ENCODE measurements around the gene TMEM52B.

The TMEM52B gene

GRCh38 chr12:10189653-10190052 is 10.8 kb downstream of the TMEM52B start:
- DNase-seq (ENCODE audit: extremely low spot score): no peak
- TF ChIP-seq SUZ12 (IDR thresholded peaks at IDR 0.05): no peak
- no peak for TF ChIP-seq BHLHE40 (IDR thresholded peaks at IDR 0.05; ENCODE audit: borderline replicate concordance)
- TF ChIP-seq ARNT (IDR thresholded peaks at IDR 0.05): no peak
- no peak for TF ChIP-seq CTBP1 (IDR thresholded peaks at IDR 0.05; ENCODE audit: borderline replicate concordance)
- no peak for TF ChIP-seq L3MBTL2 (conservative IDR thresholded peaks at IDR 0.05)
- TF ChIP-seq FOXA1 (IDR thresholded peaks at IDR 0.05): no peak
- no peak for TF ChIP-seq NFRKB (IDR thresholded peaks at IDR 0.05)
- TF ChIP-seq ELF4 (IDR thresholded peaks at IDR 0.05): no peak
- TF ChIP-seq SP1 (IDR thresholded peaks at IDR 0.05): no peak
- TF ChIP-seq FOXM1 (IDR thresholded peaks at IDR 0.05; ENCODE audit: borderline replicate concordance): no peak
- no peak for TF ChIP-seq TARDBP (IDR thresholded peaks at IDR 0.05)
- TF ChIP-seq HDGF (IDR thresholded peaks at IDR 0.05; ENCODE audit: borderline replicate concordance): no peak
- no peak for TF ChIP-seq ZNF384 (IDR thresholded peaks at IDR 0.05)
- TF ChIP-seq PKNOX1 (IDR thresholded peaks at IDR 0.05): no peak
- no peak for TF ChIP-seq LEF1 (IDR thresholded peaks at IDR 0.05; ENCODE audit: borderline replicate concordance)
- CTCF ChIA-PET: interaction anchor here (0.9 to 1.0 kb wide), 2 partner anchors 36 to 37 kb away, joined by 3 to 5 read pairs; no protein-coding TSS in a partner anchor
- POLR2A ChIA-PET: no interaction called here

DNA sequence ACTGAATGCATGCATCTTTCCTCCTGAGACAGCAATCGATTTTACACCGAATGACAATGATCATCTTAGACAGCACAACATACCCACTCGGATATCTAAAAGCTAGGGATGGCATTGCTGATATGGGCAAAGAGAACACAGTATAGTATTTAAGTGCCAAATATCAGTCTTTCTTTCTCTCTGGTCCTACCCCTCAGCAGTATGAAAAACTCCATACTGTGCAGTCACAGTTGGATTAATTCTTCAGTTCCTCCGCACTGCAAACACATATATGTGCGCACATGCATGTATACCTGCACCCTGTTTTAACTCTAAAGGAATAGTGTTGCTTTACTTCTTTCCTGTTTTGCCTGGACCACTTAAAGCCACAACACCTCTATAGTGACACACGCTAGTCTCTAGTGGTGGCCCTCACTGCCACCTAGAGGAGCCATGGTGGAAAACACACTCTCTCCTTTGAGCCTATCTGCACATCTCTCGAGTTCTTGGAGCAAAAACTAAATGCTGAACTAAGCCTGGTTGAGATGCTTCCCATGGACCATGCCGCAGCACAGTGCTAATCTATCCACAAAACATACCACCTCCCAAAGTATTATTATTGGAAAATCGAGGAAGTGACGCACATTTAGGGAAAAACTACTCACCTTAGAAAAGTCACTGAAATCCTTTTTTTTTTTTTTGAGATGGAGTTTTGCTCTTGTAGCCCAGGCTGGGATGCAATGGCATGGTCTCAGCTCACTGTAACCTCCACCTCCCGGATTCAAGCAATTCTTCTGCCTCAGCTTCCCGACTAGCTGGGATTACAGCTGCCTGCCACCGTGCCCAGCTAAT is 11.9 kb downstream of the TMEM52B start:
- ChIA-PET POLR2A (no interaction called here), CTCF (interaction anchor here (0.7 to 1.3 kb wide), 3 partner anchors 37 to 467 kb away, joined by 4 to 5 read pairs (median 5); no protein-coding TSS in a partner anchor)
- peak; percentile 74 for DNase-seq (ENCODE audit: extremely low spot score)
- no peak for TF ChIP-seq TARDBP (IDR thresholded peaks at IDR 0.05)
- TF ChIP-seq CTBP1 (IDR thresholded peaks at IDR 0.05; ENCODE audit: borderline replicate concordance): no peak
- no peak for TF ChIP-seq SP1 (IDR thresholded peaks at IDR 0.05)
- no peak for TF ChIP-seq FOXK2 (IDR thresholded peaks at IDR 0.05)
- TF ChIP-seq FOXM1 (IDR thresholded peaks at IDR 0.05; ENCODE audit: borderline replicate concordance): no peak
- TF ChIP-seq FOXA1 (IDR thresholded peaks at IDR 0.05): no peak
- no peak for TF ChIP-seq HDGF (IDR thresholded peaks at IDR 0.05; ENCODE audit: borderline replicate concordance)
- no peak for TF ChIP-seq L3MBTL2 (conservative IDR thresholded peaks at IDR 0.05)
- no peak for TF ChIP-seq ZNF384 (IDR thresholded peaks at IDR 0.05)
- TF ChIP-seq ARNT (IDR thresholded peaks at IDR 0.05): no peak
- TF ChIP-seq BHLHE40 (IDR thresholded peaks at IDR 0.05; ENCODE audit: borderline replicate concordance): no peak
- TF ChIP-seq NFRKB (IDR thresholded peaks at IDR 0.05): no peak
- no peak for TF ChIP-seq SUZ12 (IDR thresholded peaks at IDR 0.05)
- TF ChIP-seq PKNOX1 (IDR thresholded peaks at IDR 0.05): no peak
- TF ChIP-seq ELF4 (IDR thresholded peaks at IDR 0.05): no peak
- no peak for TF ChIP-seq LEF1 (IDR thresholded peaks at IDR 0.05; ENCODE audit: borderline replicate concordance)

GRCh38 chr12:10191865-10192264 is 13.0 kb downstream of the TMEM52B start:
- DNase-seq (ENCODE audit: extremely low spot score): no peak
- TF ChIP-seq CTBP1 (IDR thresholded peaks at IDR 0.05; ENCODE audit: borderline replicate concordance) (no peak), ZNF384 (IDR thresholded peaks at IDR 0.05) (no peak), TARDBP (IDR thresholded peaks at IDR 0.05) (no peak), BHLHE40 (IDR thresholded peaks at IDR 0.05; ENCODE audit: borderline replicate concordance) (no peak), PKNOX1 (IDR thresholded peaks at IDR 0.05) (no peak), HDGF (IDR thresholded peaks at IDR 0.05; ENCODE audit: borderline replicate concordance) (no peak), FOXK2 (IDR thresholded peaks at IDR 0.05) (no peak), ELF4 (IDR thresholded peaks at IDR 0.05) (no peak), NFRKB (IDR thresholded peaks at IDR 0.05) (no peak)
- ChIA-PET POLR2A (no interaction called here), CTCF (interaction anchor here (1.3 kb wide), 1 partner anchor 39 kb away, joined by 5 read pairs; no protein-coding TSS in a partner anchor)

DNA sequence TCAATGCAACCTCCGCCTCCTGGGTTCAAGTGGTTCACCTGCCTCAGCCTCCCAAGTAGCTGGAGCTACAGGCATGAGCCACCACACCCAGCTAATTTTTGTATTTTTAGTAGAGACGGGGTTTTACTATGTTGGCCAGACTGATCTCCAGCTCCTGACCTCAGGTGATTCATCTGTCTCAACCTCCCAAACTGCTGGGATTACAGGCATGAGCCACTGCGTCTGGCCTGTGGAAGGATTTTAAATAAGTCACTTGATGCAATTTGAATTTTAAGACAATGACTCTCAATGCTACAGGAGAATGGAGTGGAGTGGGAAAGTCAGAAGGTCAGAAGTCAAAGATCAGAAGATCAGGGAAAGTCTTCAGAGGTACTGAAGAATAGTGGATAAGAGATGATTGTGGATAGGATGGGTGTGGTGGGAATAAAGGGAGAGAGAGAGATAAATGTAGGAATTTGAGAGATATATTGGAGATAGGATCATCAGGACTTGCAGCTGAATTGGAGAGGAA is 15.4 kb downstream of the TMEM52B start:
- no peak for TF ChIP-seq PKNOX1 (IDR thresholded peaks at IDR 0.05)
- TF ChIP-seq SUZ12 (IDR thresholded peaks at IDR 0.05): no peak
- TF ChIP-seq CTBP1 (IDR thresholded peaks at IDR 0.05; ENCODE audit: borderline replicate concordance): no peak
- no peak for TF ChIP-seq ZNF384 (IDR thresholded peaks at IDR 0.05)
- TF ChIP-seq ELF4 (IDR thresholded peaks at IDR 0.05): no peak
- no peak for DNase-seq (ENCODE audit: extremely low spot score)
- CTCF ChIA-PET: interaction anchor here (0.6 to 1.8 kb wide), 4 partner anchors 41 to 452 kb away, joined by 3 to 10 read pairs (median 7); no protein-coding TSS in a partner anchor
- POLR2A ChIA-PET: interaction anchor here (1.2 kb wide), 1 partner anchor 18 kb away, joined by 5 read pairs; the partner anchor contains the start of gene GABARAPL1

GRCh38 chr12:10196210-10196609 is 17.4 kb downstream of the TMEM52B start:
- no peak for TF ChIP-seq ARNT (IDR thresholded peaks at IDR 0.05)
- TF ChIP-seq SP1 (IDR thresholded peaks at IDR 0.05): no peak
- no peak for TF ChIP-seq FOXM1 (IDR thresholded peaks at IDR 0.05; ENCODE audit: borderline replicate concordance)
- no peak for TF ChIP-seq L3MBTL2 (conservative IDR thresholded peaks at IDR 0.05)
- TF ChIP-seq SUZ12 (IDR thresholded peaks at IDR 0.05): no peak
- no peak for TF ChIP-seq HDGF (IDR thresholded peaks at IDR 0.05; ENCODE audit: borderline replicate concordance)
- no peak for TF ChIP-seq FOXA1 (IDR thresholded peaks at IDR 0.05)
- no peak for TF ChIP-seq NFRKB (IDR thresholded peaks at IDR 0.05)
- TF ChIP-seq TARDBP (IDR thresholded peaks at IDR 0.05): no peak
- TF ChIP-seq CTBP1 (IDR thresholded peaks at IDR 0.05; ENCODE audit: borderline replicate concordance): no peak
- no peak for TF ChIP-seq FOXK2 (IDR thresholded peaks at IDR 0.05)
- TF ChIP-seq ZNF384 (IDR thresholded peaks at IDR 0.05): no peak
- TF ChIP-seq ELF4 (IDR thresholded peaks at IDR 0.05): no peak
- no peak for TF ChIP-seq LEF1 (IDR thresholded peaks at IDR 0.05; ENCODE audit: borderline replicate concordance)
- no peak for TF ChIP-seq PKNOX1 (IDR thresholded peaks at IDR 0.05)
- CTCF ChIA-PET: no interaction called here
- no peak for DNase-seq (ENCODE audit: extremely low spot score)
- POLR2A ChIA-PET: no interaction called here

All from HEK293T (cell line).